HTR-8/SVneo (cell line): ENCODE results near the gene CTBP1.

Source experiments
- DNase-seq: peaks from one replicate; pipeline ENCODE4 v3.0.0; 2011; ENCODE audit warnings: low spot score, mixed read lengths; ENCODE audit not compliant: insufficient read length
- FAIRE-seq: peaks from 2 replicates; lab custom pipeline; 2011; peaks lifted over from hg19 to GRCh38; lab: Jason Lieb, UNC

Gene CTBP1

DNA sequence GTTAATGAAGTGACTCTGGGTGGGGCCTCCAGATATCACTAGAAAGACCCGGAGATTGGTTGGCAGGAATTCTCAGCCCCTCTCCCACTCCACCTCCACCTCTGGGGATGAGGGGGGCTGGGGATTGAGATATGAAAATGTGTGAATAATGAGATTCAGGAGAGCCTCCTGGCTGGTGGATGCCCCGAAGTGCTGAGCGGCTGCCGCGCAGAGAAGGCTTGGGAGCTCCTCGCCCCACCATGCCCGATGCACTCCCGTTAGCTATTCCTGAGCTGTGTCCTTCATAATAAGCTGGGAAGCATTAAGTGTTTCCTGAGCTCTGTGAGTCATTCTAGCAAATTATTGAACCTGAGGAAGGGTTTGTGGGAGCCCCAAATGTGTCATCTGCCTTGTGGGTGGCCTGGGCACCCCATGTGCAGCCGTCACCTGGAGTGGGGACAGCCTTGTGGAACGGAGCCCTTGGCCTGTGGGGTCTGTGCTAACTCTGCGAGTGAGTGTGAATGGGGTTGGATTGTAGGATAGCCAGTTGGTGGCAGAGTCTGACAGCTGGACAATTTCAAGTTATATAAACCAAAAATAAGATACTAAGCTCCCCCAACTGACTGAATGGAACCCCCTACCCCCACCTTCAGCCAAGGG is 36.3 kb upstream of the CTBP1 start:
- no peak for FAIRE-seq
- no peak for DNase-seq

DNA sequence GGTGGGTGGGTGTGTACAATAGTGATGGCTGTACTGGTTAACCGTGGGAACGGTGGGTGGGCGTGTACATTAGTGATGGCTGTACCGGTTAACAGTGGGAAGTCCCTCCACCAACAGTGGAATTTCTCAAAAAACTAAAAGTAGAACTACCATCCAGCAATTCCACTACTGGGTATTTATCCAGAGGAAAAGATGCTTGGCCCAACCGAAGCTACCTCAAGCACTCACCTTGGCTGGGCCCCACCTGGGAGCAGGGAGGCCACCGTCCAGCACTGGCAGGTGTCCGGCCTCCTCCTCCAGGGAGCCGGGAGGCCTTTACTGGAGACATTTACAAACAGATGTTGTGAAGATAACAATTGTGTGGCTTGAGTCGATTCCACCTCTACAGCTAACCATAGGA is 34.8 kb upstream of the CTBP1 start:
- DNase-seq = no peak
- FAIRE-seq = no peak

GRCh38 chr4:1279253-1279652 is 30.3 kb upstream of the CTBP1 start:
- FAIRE-seq (no peak), DNase-seq (no peak)

GRCh38 chr4:1277667-1278665 is 29.0 kb upstream of the CTBP1 start:
- no peak for FAIRE-seq
- no peak for DNase-seq

- no peak for FAIRE-seq
- DNase-seq = no peak
These were observed 28.1 kb upstream of the CTBP1 start for GRCh38 chr4:1276984-1277383.

DNA sequence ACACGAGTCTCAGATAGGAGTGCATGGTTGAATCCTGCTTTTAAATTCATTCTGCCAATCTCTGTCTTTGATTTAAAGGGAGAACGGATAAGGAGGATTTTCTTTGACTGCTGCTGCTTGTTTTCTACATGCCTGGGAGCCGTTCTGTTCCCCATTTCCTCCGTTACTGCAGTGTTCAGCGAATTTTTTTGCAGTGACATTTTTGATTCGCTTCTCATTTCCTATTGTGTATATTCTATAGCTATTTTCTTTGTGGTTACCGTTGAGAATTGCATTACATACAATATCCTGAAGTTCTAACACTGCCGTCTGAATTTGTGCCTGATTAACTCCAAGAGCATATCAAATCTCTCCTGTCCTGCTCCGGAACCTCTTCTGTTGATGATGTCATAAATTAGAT is 25.9 kb upstream of the CTBP1 start:
- FAIRE-seq (no peak), DNase-seq (no peak)

GRCh38 chr4:1271686-1272085 is 22.8 kb upstream of the CTBP1 start:
- DNase-seq = no peak
- no peak for FAIRE-seq

- FAIRE-seq = no peak
These were observed 20.3 kb upstream of the CTBP1 start for GRCh38 chr4:1269209-1269608.

GRCh38 chr4:1266881-1267763 is 18.2 kb upstream of the CTBP1 start:
- FAIRE-seq (no peak), DNase-seq (no peak)

More at GRCh38 chr4:1269209-1269608, 20.3 kb upstream of the CTBP1 start:
- DNase-seq = no peak

DNA sequence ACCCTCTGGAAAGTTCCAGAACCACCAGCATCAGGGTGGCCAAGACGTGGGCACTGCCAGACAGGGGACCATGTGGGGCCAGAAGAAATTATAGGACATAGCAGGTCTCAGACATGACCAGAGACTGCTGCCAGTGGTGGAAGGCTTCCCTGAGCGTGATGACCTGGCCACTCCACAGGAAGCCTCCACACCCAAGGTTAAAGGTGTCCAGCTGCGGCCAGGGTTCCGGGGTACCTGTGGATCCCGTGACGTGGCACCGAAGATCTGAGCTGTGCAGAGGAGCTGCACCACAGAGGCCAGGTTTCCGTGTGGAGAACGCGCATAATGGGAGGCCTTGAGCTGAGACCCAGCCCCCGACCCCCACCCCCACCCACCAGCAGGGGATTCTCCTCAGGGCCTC is 16.4 kb upstream of the CTBP1 start:
- FAIRE-seq = no peak
- no peak for DNase-seq

DNA sequence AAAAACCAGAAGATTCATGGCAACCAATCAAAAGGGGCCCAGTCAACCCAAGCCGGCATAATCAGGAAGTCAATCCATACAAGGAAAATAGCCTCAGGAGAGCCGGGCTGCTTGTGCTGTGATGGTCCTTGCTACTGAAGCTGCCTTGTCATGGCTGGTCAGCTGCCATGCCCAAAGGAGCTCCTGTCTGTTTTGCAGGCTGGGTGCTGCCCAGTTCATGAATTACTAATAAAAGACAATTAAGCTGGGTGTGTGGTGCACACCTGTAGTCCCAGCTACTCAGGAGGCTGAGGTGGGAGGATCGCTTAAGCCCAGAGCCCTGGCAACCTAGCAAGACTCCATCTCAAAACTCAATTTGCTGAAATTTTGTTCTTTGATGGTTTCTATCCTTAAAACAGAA is 16.0 kb upstream of the CTBP1 start:
- FAIRE-seq (no peak), DNase-seq (no peak)

- no peak for FAIRE-seq
These were observed 12.4 kb upstream of the CTBP1 start for GRCh38 chr4:1261107-1261928.

DNA sequence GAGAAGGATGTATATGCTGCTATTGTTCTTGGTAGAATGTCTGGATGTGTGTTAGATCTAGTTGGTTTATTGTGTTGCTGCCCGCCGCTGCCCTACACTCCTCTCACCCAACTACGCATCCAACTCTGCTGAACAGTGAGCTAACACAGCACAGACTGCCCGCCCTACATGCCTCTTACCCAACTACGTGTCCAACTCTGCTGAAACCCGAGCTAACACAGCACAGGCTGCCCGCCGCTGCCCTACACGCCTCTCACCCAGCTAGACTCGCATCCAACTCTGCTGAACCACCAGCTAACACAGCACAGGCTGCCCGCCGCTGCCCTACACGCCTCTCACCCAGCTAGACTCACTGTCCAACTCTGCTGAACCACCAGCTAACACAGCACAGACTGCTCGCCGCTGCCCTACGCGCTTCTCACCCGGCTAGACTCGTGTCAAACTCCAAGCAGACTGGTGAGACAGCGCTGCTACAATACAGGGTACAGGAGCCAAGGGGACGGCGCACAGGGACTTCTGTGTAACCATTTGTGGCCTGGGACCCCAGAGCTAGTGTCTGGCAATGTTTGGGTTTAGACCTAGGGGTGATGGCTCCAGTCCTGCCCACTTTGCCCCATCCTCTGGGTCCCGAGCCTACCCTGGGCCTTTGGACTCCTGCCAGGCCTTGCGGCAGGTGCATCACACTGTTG is 11.6 kb upstream of the CTBP1 start:
- DNase-seq (no peak), FAIRE-seq (no peak)

More at GRCh38 chr4:1261107-1261928, 12.4 kb upstream of the CTBP1 start:
- DNase-seq = no peak

DNA sequence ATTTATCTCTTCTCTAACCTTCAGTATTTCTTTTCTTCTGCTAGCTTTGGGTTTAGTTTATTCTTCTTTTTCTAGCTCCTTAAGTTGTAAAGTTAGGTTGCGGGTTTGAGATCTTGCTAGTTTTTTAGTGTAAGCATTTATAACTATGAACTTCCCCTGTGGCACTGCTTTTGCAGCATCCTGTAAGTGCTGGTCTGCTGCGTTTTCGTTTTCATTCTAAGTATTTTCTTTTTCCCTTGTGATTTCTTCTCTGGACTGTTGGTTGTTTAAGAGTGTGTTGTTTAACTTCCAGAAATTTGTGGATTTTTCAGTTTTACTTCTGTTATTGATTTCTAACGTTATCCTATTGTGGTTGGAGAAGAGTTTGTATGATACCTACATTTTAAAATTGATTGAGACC is 11.0 kb upstream of the CTBP1 start:
- FAIRE-seq (no peak), DNase-seq (no peak)

- DNase-seq = no peak
- no peak for FAIRE-seq
These were observed 9.5 kb upstream of the CTBP1 start for GRCh38 chr4:1258457-1258856.

DNA sequence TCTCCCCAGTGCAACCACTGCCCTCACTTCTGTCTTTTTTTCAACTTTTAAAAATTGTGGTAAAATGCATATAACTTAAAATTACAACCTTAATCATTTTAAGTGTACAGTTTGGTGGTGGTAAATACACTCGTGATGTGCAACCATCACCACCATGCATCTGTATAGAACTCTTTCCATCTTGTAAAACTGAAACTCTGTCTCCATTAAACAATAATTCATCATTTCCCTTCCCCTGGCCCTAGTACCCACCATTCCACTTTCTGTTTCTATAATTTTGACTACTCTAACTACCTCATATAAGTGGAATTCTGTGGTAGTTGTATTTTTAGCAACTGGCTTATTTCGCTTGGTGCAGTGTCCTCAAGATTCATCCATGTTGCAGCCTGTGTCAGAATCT is 6.8 kb upstream of the CTBP1 start:
- FAIRE-seq = no peak
- DNase-seq = no peak

- DNase-seq = no peak
- FAIRE-seq = no peak
These were observed 6.2 kb upstream of the CTBP1 start for GRCh38 chr4:1255151-1255550.

DNA sequence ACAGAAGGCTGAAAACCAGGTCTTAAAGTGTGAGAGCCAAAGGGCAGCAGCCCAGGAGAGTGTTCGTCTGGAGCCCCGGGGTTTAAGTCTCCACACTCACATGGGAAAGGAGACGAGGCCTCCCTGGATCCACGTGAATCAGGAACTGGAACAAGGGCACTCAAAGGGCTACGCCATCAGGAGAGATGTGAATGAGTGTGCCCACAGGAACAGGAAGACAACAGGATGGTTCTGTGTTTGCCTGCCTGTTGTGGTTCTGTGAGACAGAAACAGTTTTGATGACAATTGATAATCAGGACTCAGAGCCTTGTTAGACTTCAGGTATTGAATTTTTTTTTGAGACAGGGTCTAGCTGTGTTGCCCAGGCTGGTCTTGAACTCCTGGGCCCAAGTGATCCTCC is 4.9 kb upstream of the CTBP1 start:
- DNase-seq (no peak), FAIRE-seq (no peak)

DNA sequence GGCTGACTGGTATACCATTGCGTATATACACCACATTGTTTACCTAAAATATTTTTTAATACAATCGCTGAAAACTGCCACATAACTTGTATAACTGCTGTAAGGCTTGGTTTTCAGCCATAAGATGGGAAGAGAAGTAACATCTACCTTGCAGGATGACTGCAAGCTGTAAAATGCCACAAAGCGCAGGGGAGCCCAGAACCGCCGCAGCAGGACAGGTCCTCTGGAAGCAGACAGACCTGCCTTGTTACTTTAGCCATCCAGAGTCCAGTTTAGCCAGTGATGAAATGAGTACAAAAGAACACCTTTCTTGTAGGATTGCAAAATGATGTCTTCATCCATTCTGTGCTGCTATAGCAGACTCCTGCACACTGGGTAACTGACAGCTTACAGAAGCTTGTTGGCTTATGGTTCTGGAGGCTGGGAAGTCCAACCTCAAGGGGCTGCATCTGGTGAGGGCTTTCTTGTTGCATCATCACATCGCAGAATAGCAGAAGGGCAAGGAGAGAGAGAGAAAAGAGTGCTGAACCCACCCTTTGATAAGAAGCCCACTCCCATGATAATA is 4.1 kb upstream of the CTBP1 start:
- no peak for FAIRE-seq
- DNase-seq = no peak
